ENCODE data around the gene FEZF1. TPM values are rescaled to one million over a fixed set of nuclear protein-coding genes. Genes with fewer than 3 reads are reported as not detected.

The FEZF1 gene
- total RNA-seq, 2 experiments from 2014 or later = not detected

GRCh38 chr7:122315507-122316466 is 11.2 kb upstream of the FEZF1 start:
- Mint-ChIP-seq H3K4me1 (ENCODE audit: low read depth) (no peaks in the 10 kb centered on the region), H3K4me3 (no peak overlapping the region), H3K27ac (no peak overlapping the region), H3K36me3 (ENCODE audit: low read depth) (peaks cover 9% of the 10 kb centered on the region), H3K27me3 (ENCODE audit: low read depth) (peaks cover 64% of the 10 kb centered on the region), H3K9me3 (ENCODE audit: insufficient read depth) (no peaks in the 10 kb centered on the region)
- ChIA-PET CTCF (no interaction called here), POLR2A (no interaction called here)
- DNase-seq = no peak
- ATAC-seq = no peak

- H3K27ac Mint-ChIP-seq = no peak overlapping the region
- H3K4me1 Mint-ChIP-seq (ENCODE audit: low read depth) = no peaks in the 10 kb centered on the region
- ATAC-seq (no peak), DNase-seq (no peak)
- peaks cover 74% of the 10 kb centered on the region for H3K27me3 Mint-ChIP-seq (ENCODE audit: low read depth)
- no peaks in the 10 kb centered on the region for H3K9me3 Mint-ChIP-seq (ENCODE audit: insufficient read depth)
- ChIA-PET POLR2A (no interaction called here), CTCF (no interaction called here)
- H3K36me3 Mint-ChIP-seq (ENCODE audit: low read depth) = peaks cover 9% of the 10 kb centered on the region
- H3K4me3 Mint-ChIP-seq = no peak overlapping the region
These were observed 9.7 kb upstream of the FEZF1 start for GRCh38 chr7:122314284-122314683.

GRCh38 chr7:122312789-122313188 is 8.2 kb upstream of the FEZF1 start:
- DNase-seq (no peak), ATAC-seq (no peak)
- H3K4me3 Mint-ChIP-seq = no peak overlapping the region
- POLR2A ChIA-PET = no interaction called here
- CTCF ChIA-PET = no interaction called here
- H3K4me1 Mint-ChIP-seq (ENCODE audit: low read depth) = no peaks in the 10 kb centered on the region
- H3K27me3 Mint-ChIP-seq (ENCODE audit: low read depth) = peaks cover 75% of the 10 kb centered on the region
- no peaks in the 10 kb centered on the region for H3K9me3 Mint-ChIP-seq (ENCODE audit: insufficient read depth)
- H3K36me3 Mint-ChIP-seq (ENCODE audit: low read depth) = peaks cover 9% of the 10 kb centered on the region
- no peak overlapping the region for H3K27ac Mint-ChIP-seq

GRCh38 chr7:122311734-122312450 is 7.3 kb upstream of the FEZF1 start:
- ChIA-PET POLR2A (no interaction called here), CTCF (no interaction called here)
- H3K36me3 Mint-ChIP-seq (ENCODE audit: low read depth) = peaks cover 9% of the 10 kb centered on the region
- no peak overlapping the region for H3K4me3 Mint-ChIP-seq
- peaks cover 74% of the 10 kb centered on the region for H3K27me3 Mint-ChIP-seq (ENCODE audit: low read depth)
- no peak for ATAC-seq
- H3K9me3 Mint-ChIP-seq (ENCODE audit: insufficient read depth) = no peaks in the 10 kb centered on the region
- H3K27ac Mint-ChIP-seq = no peak overlapping the region
- H3K4me1 Mint-ChIP-seq (ENCODE audit: low read depth) = no peaks in the 10 kb centered on the region
- no peak for DNase-seq

GRCh38 chr7:122311050-122311700 is 6.6 kb upstream of the FEZF1 start:
- POLR2A ChIA-PET = no interaction called here

GRCh38 chr7:122310119-122311021 is 5.8 kb upstream of the FEZF1 start:
- no peaks in the 10 kb centered on the region for H3K9me3 Mint-ChIP-seq (ENCODE audit: insufficient read depth)
- H3K4me3 Mint-ChIP-seq = no peak overlapping the region
- no peak overlapping the region for H3K27ac Mint-ChIP-seq
- ChIA-PET CTCF (no interaction called here), POLR2A (no interaction called here)
- no peaks in the 10 kb centered on the region for H3K4me1 Mint-ChIP-seq (ENCODE audit: low read depth)
- ATAC-seq = no peak
- DNase-seq = no peak
- peaks cover 9% of the 10 kb centered on the region for H3K36me3 Mint-ChIP-seq (ENCODE audit: low read depth)
- peaks cover 73% of the 10 kb centered on the region for H3K27me3 Mint-ChIP-seq (ENCODE audit: low read depth)

More at GRCh38 chr7:122311050-122311700, 6.6 kb upstream of the FEZF1 start:
- Mint-ChIP-seq H3K36me3 (ENCODE audit: low read depth) (peaks cover 9% of the 10 kb centered on the region), H3K4me3 (no peak overlapping the region), H3K27me3 (ENCODE audit: low read depth) (peaks cover 73% of the 10 kb centered on the region), H3K4me1 (ENCODE audit: low read depth) (no peaks in the 10 kb centered on the region), H3K9me3 (ENCODE audit: insufficient read depth) (no peaks in the 10 kb centered on the region), H3K27ac (no peak overlapping the region)
- DNase-seq (no peak), ATAC-seq (no peak)
- CTCF ChIA-PET = no interaction called here

GRCh38 chr7:122309421-122309820 is 4.9 kb upstream of the FEZF1 start:
- H3K4me3 Mint-ChIP-seq = no peak overlapping the region
- peaks cover 9% of the 10 kb centered on the region for H3K36me3 Mint-ChIP-seq (ENCODE audit: low read depth)
- no peak for DNase-seq
- H3K9me3 Mint-ChIP-seq (ENCODE audit: insufficient read depth) = no peaks in the 10 kb centered on the region
- no peak for ATAC-seq
- ChIA-PET CTCF (no interaction called here), POLR2A (no interaction called here)
- peaks cover 72% of the 10 kb centered on the region for H3K27me3 Mint-ChIP-seq (ENCODE audit: low read depth)
- H3K27ac Mint-ChIP-seq = no peak overlapping the region
- no peaks in the 10 kb centered on the region for H3K4me1 Mint-ChIP-seq (ENCODE audit: low read depth)

- ChIA-PET POLR2A (no interaction called here), CTCF (no interaction called here)
- DNase-seq (no peak), ATAC-seq (no peak)
- H3K36me3 Mint-ChIP-seq (ENCODE audit: low read depth) = peaks cover 14% of the 10 kb centered on the region
- no peak overlapping the region for H3K4me3 Mint-ChIP-seq
- H3K9me3 Mint-ChIP-seq (ENCODE audit: insufficient read depth) = no peaks in the 10 kb centered on the region
- H3K27me3 Mint-ChIP-seq (ENCODE audit: low read depth) = peaks cover 79% of the 10 kb centered on the region
- H3K27ac Mint-ChIP-seq = no peak overlapping the region
- peaks cover 2% of the 10 kb centered on the region for H3K4me1 Mint-ChIP-seq (ENCODE audit: low read depth)
These were observed 2.7 kb upstream of the FEZF1 start for GRCh38 chr7:122307228-122307621.

GRCh38 chr7:122306320-122307227 is 2.0 kb upstream of the FEZF1 start:
- no peak overlapping the region for H3K27ac Mint-ChIP-seq
- POLR2A ChIA-PET = no interaction called here

GRCh38 chr7:122305475-122306319 is 1.1 kb upstream of the FEZF1 start:
- no peak for ATAC-seq
- H3K4me3 Mint-ChIP-seq = no peak overlapping the region
- CTCF ChIA-PET = no interaction called here

More at GRCh38 chr7:122306320-122307227, 2.0 kb upstream of the FEZF1 start:
- DNase-seq = no peak
- Mint-ChIP-seq H3K27me3 (ENCODE audit: low read depth) (peaks cover 78% of the 10 kb centered on the region), H3K4me1 (ENCODE audit: low read depth) (peaks cover 2% of the 10 kb centered on the region), H3K4me3 (no peak overlapping the region), H3K36me3 (ENCODE audit: low read depth) (peaks cover 14% of the 10 kb centered on the region), H3K9me3 (ENCODE audit: insufficient read depth) (peaks cover under 1% of the 10 kb centered on the region)
- CTCF ChIA-PET = no interaction called here
- no peak for ATAC-seq

More at GRCh38 chr7:122305475-122306319, 1.1 kb upstream of the FEZF1 start:
- no peak for DNase-seq
- Mint-ChIP-seq H3K4me1 (ENCODE audit: low read depth) (peaks cover 2% of the 10 kb centered on the region), H3K36me3 (ENCODE audit: low read depth) (peaks cover 11% of the 10 kb centered on the region), H3K27me3 (ENCODE audit: low read depth) (peaks cover 79% of the 10 kb centered on the region), H3K27ac (no peak overlapping the region), H3K9me3 (ENCODE audit: insufficient read depth) (peaks cover 5% of the 10 kb centered on the region)
- POLR2A ChIA-PET = no interaction called here

Measured in activated CD8-positive, alpha-beta T cell treated with anti-CD3 and anti-CD28 coated beads, Interleukin-2, amount 10 ng/mL, durations not matched to agents 7 days and 5 days (primary cell).